ENCODE data around the gene IVNS1ABP. TPM values are rescaled to one million over a fixed set of nuclear protein-coding genes. Genes with fewer than 3 reads are reported as not detected.

Gene IVNS1ABP
- total and polyA plus RNA-seq, 2 experiments from 2014 or later = 73.5 to 162 TPM

- Mint-ChIP-seq H3K27me3 (ENCODE audit: insufficient read depth, low read depth, poor library complexity) (peaks cover 10% of the 10 kb centered on the region), H3K36me3 (ENCODE audit: low read depth) (peaks cover 35% of the 10 kb centered on the region), H3K4me1 (peaks cover 19% of the 10 kb centered on the region), H3K4me3 (peak overlapping the region; percentile 97), H3K27ac (no peak overlapping the region), H3K9me3 (peaks cover 18% of the 10 kb centered on the region)
- H3K79me2 ChIP-seq (replicated peaks; ENCODE audit: insufficient read depth) = peaks cover 41% of the 10 kb centered on the region
- H3K27me3 ChIP-seq (ENCODE audit: insufficient read depth) = no peaks in the 10 kb centered on the region
- H3K36me3 ChIP-seq (ENCODE audit: insufficient read depth) = no peaks in the 10 kb centered on the region; the same call in 1 of the 2 replicates
- H3K9me2 ChIP-seq (ENCODE audit: insufficient read depth) = no peaks in the 10 kb centered on the region
- peak overlapping the region; percentile 83 for H3K4me2 ChIP-seq
- no peak for TF ChIP-seq ETS1 (IDR thresholded peaks at IDR 0.05)
- no peak for TF ChIP-seq REST (IDR thresholded peaks at IDR 0.05; ENCODE audit: unreplicated experiment)
- no peak for TF ChIP-seq ZNF114 (CRISPR knock-in tag; IDR thresholded peaks at IDR 0.05)
- TF ChIP-seq JUNB (IDR thresholded peaks at IDR 0.05; ENCODE audit: unreplicated experiment) = no peak
- no peak for TF ChIP-seq ZNF331 (CRISPR knock-in tag; IDR thresholded peaks at IDR 0.05; ENCODE audit: low read depth)
- TF ChIP-seq EZH2 (IDR thresholded peaks at IDR 0.05; ENCODE audit: low read depth, unreplicated experiment) = no peak
- no peak for TF ChIP-seq POLR2AphosphoS5 (IDR thresholded peaks at IDR 0.05; ENCODE audit: low read depth)
- TF ChIP-seq CTCF (conservative IDR thresholded peaks at IDR 0.05; ENCODE audit: low read depth in 2 of 2) = no peak
- no peak for TF ChIP-seq ZNF462 (CRISPR knock-in tag; IDR thresholded peaks at IDR 0.05)
- TF ChIP-seq STAT1 (IDR thresholded peaks at IDR 0.05; ENCODE audit: unreplicated experiment) = no peak
- TF ChIP-seq CREB1 (CRISPR knock-in tag; IDR thresholded peaks at IDR 0.05; ENCODE audit: low read depth) = no peak
- DNase-seq (ENCODE audit: low spot score) = no peak
- H3F3A ChIP-seq (replicated peaks; ENCODE audit: low read depth) = 0 out of 2 replicates have a peak, but pooled peaks cover 6% of the 10 kb centered on the region
- peak overlapping the region; percentile 64; the same call in 1 of the 2 replicates for H3K4me3 ChIP-seq
- peaks cover 18% of the 10 kb centered on the region for H3K4me1 ChIP-seq (ENCODE audit: insufficient read depth)
- H2AFZ ChIP-seq = peak overlapping the region; percentile 94; the same call in 1 of the 2 replicates
- H3K27ac ChIP-seq (ENCODE audit: low read depth) = no peak overlapping the region
- H4K20me1 ChIP-seq (replicated peaks; ENCODE audit: insufficient read depth) = peaks cover 5% of the 10 kb centered on the region; the same call in 1 of the 2 replicates
- ATAC-seq = no peak
These were observed 1.5 kb upstream of the IVNS1ABP start for GRCh38 chr1:185318431-185319138.
